Ishikawa (cell line): ENCODE results near the gene NR1I3.

Experiments used
- CEBPB ChIP-seq: IDR thresholded peaks from 2 replicates; pipeline ENCODE4 v1.6.1; 2012
- CREB1 ChIP-seq: IDR thresholded peaks from 2 replicates; pipeline ENCODE4 v1.6.1; 2012; ENCODE audit warnings: low read depth
- EGR1 ChIP-seq: IDR thresholded peaks from 2 replicates; pipeline ENCODE4 v1.6.1; 2012
- EP300 ChIP-seq: IDR thresholded peaks from 2 replicates; pipeline ENCODE4 v1.6.1; 2012; ENCODE audit warnings: borderline replicate concordance
- FOXM1 ChIP-seq: IDR thresholded peaks from 2 replicates; pipeline ENCODE4 v1.6.1; 2012; ENCODE audit warnings: low read depth, borderline replicate concordance
- NFIC ChIP-seq: IDR thresholded peaks from 2 replicates; pipeline ENCODE4 v1.6.1; 2012
- RAD21 ChIP-seq: IDR thresholded peaks from 2 replicates; pipeline ENCODE4 v1.6.1; 2012; ENCODE audit warnings: low read depth
- TAF1 ChIP-seq: IDR thresholded peaks from 2 replicates; pipeline ENCODE4 v1.6.1; 2012; ENCODE audit warnings: low read depth, mild to moderate bottlenecking
- TCF12 ChIP-seq: IDR thresholded peaks from 2 replicates; pipeline ENCODE4 v1.6.1; 2012; ENCODE audit warnings: low read depth
- TEAD4 ChIP-seq: IDR thresholded peaks from 2 replicates; pipeline ENCODE4 v1.6.1; 2012
- YY1 ChIP-seq: IDR thresholded peaks from 2 replicates; pipeline ENCODE4 v1.6.1; 2012; ENCODE audit warnings: low read depth
- ZBTB7A ChIP-seq: IDR thresholded peaks from 2 replicates; pipeline ENCODE4 v1.6.1; 2012; ENCODE audit warnings: low read depth
- TF ChIP-seq, protein P1 (sequence below): IDR thresholded peaks from 2 replicates; pipeline ENCODE4 v1.6.1; 2012; ENCODE audit warnings: low read depth, mild to moderate bottlenecking
- TF ChIP-seq, protein P2 (sequence below): IDR thresholded peaks from 2 replicates; pipeline ENCODE4 v1.6.1; 2012
- TF ChIP-seq, protein P3 (sequence below): IDR thresholded peaks from 2 replicates; pipeline ENCODE4 v1.6.1; 2012

Gene NR1I3

DNA sequence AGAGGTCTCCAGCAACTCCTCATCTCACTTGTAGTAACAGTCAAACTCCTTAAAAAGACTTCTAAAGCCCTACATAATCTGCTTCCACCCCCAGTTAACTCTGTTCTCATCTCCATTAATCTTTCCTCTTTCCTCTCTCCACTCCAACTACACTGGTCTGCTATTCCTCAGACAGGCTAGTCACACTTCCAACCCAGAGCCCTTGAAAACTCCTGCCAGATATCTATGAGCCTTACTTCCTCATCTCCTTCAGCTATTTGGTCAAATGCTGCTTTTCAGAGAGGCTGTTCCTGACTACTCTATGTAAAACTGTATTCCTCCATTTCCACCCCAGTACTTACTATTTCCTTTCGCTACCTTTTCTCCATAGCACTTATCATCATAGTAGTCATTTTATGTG, 45.0 kb upstream of the NR1I3 start:
- TF ChIP-seq CEBPB: no peak
- no peak for TF ChIP-seq CREB1
- no peak for TF ChIP-seq EGR1

DNA sequence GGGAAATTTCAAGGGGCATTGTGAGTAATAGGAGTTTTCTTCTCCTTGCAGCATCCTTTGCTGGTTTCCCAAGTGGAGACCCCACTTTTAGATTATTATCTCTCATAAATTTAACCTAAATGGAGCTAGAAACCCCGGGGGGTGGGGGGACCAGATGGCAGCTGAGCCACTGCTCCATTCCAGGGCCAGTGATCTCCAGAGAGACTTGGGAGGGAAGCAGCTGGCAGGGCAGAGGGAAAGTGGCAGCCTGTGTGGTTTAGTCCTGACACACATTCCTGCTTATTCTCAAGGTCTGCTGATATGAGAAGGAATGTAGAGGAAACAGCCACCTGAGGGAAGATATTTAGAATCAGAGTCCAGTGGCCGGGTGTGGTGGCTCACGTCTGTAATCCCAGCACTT, 36.9 kb upstream of the NR1I3 start:
- no peak for TF ChIP-seq TEAD4
- no peak for TF ChIP-seq TCF12
- TF ChIP-seq EGR1: no peak
- TF ChIP-seq, protein P1, sequence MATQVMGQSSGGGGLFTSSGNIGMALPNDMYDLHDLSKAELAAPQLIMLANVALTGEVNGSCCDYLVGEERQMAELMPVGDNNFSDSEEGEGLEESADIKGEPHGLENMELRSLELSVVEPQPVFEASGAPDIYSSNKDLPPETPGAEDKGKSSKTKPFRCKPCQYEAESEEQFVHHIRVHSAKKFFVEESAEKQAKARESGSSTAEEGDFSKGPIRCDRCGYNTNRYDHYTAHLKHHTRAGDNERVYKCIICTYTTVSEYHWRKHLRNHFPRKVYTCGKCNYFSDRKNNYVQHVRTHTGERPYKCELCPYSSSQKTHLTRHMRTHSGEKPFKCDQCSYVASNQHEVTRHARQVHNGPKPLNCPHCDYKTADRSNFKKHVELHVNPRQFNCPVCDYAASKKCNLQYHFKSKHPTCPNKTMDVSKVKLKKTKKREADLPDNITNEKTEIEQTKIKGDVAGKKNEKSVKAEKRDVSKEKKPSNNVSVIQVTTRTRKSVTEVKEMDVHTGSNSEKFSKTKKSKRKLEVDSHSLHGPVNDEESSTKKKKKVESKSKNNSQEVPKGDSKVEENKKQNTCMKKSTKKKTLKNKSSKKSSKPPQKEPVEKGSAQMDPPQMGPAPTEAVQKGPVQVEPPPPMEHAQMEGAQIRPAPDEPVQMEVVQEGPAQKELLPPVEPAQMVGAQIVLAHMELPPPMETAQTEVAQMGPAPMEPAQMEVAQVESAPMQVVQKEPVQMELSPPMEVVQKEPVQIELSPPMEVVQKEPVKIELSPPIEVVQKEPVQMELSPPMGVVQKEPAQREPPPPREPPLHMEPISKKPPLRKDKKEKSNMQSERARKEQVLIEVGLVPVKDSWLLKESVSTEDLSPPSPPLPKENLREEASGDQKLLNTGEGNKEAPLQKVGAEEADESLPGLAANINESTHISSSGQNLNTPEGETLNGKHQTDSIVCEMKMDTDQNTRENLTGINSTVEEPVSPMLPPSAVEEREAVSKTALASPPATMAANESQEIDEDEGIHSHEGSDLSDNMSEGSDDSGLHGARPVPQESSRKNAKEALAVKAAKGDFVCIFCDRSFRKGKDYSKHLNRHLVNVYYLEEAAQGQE: no peak
- TF ChIP-seq CEBPB: no peak
- no peak for TF ChIP-seq RAD21
- TF ChIP-seq ZBTB7A: no peak
- TF ChIP-seq YY1: no peak
- TF ChIP-seq, protein P2, sequence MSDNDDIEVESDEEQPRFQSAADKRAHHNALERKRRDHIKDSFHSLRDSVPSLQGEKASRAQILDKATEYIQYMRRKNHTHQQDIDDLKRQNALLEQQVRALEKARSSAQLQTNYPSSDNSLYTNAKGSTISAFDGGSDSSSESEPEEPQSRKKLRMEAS: no peak
- TF ChIP-seq, protein P3, sequence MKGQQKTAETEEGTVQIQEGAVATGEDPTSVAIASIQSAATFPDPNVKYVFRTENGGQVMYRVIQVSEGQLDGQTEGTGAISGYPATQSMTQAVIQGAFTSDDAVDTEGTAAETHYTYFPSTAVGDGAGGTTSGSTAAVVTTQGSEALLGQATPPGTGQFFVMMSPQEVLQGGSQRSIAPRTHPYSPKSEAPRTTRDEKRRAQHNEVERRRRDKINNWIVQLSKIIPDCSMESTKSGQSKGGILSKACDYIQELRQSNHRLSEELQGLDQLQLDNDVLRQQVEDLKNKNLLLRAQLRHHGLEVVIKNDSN: no peak
- no peak for TF ChIP-seq FOXM1
- TF ChIP-seq CREB1: no peak
- TF ChIP-seq EP300: no peak
- TF ChIP-seq NFIC: no peak
- TF ChIP-seq TAF1: no peak

DNA sequence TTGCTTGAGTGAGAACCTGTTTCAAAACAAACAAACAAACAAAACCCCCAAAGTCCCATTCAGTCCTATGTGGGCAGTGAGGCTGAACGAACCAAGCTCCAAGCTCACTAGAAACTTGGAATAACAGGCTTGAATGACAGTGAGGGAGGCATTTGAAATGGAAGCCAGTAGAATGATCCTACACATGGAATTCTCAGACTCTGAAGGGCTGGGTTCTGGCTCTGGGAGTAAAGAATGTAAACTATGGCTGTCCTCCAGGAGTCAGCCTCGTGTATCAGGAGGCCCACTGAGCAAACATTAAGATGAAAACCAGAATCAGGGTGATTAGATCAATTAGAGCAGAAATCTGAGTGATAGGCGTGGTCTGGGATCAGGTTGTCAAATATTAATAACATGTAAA, 35.4 kb upstream of the NR1I3 start:
- TF ChIP-seq, protein P1: no peak
- no peak for TF ChIP-seq EP300
- TF ChIP-seq, protein P2: no peak
- TF ChIP-seq, protein P3: no peak
- TF ChIP-seq CREB1: no peak
- no peak for TF ChIP-seq YY1
- no peak for TF ChIP-seq CEBPB
- no peak for TF ChIP-seq EGR1
- no peak for TF ChIP-seq NFIC
- no peak for TF ChIP-seq TCF12
- TF ChIP-seq FOXM1: no peak
- TF ChIP-seq TAF1: no peak
- no peak for TF ChIP-seq ZBTB7A
- TF ChIP-seq RAD21: no peak
- no peak for TF ChIP-seq TEAD4

DNA sequence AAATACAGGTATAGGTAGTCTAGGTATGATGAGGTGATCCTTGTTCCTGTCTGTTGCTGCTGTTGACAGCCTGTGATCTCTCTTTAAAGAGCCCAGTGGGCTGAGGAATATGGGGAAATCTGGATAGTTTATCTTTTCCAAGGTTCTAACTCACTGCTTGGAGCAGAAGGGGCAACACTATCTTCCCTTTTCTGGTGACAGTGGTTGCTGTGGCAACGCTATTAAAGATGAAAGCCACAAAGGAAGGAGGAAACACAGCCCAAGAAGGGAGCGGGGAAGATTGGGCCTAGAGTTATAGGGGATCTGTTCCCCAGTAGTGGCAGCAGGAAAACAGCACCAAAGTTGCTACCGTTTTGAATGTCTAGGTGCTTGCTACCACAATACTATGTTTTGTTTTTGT, 29.3 kb upstream of the NR1I3 start:
- TF ChIP-seq TAF1 (no peak), TCF12 (no peak), FOXM1 (no peak), RAD21 (no peak), ZBTB7A (no peak), CEBPB (no peak), TEAD4 (no peak), NFIC (no peak), YY1 (no peak), EGR1 (no peak), EP300 (no peak), CREB1 (no peak)
- TF ChIP-seq, protein P2: no peak
- TF ChIP-seq, protein P1: no peak
- TF ChIP-seq, protein P3: no peak
